HG03196 (cell line): ENCODE data around the gene GNG7.

Experiments
- ATAC-seq: cut with Tn5 transposase; IDR thresholded peaks from one replicate; pipeline ENCODE4 v1.9.1; 2021; ENCODE audit not compliant: unreplicated experiment

GNG7 gene

DNA sequence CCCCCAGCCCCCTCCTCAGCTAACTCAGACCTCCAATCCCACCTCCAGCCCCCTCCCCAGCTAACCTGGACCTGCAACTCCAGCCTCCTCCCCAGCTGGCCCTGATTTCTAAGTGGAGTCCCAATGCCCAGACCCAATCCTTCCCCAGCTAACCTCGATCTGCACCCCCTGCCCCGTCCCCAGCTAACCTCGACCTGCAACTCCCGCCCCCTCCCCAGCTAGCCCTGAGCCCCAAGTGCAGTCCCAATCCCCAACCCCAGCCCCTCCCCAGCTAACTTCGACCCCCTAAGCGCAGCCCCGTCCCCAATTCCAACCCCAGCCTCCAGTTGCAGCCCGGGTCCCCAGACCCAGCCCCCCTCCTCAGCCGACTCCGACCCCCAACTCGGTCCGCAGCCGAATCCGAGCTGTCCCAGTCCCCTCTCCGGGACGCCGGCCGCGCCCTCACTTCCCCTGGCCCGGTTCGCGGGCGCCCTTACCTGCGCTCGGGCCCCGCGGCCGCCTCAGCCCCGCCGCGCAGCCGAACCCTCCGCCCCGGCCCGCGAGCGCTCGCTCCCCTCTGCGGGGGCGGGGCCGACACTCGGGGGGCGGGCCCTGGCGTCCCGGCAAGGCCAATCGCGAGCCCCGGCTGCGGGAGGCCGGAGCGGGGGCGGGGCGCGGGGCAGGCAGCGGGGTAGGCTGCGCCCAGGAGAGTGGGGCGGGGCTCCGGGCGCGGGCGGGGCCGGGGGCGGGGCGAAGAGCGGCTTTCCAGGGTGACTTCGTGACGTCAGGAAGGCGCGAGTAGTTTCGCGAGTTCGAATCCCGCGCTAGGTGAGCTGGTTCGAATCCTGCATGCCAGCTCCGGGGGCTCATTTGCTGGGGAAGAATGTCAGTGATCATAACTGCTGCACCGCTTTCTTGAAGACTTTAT, at the start of gene GNG7:
TSS of gene GNG7 (minus strand) at position 525 of the 907 bp plus-strand sequence. CDS start 182,006 bp downstream, outside the sequence.
- peak; percentile 64 for ATAC-seq

- no peak for ATAC-seq
Observed at GRCh38 chr19:2751438-2751830, 48.9 kb upstream of the GNG7 start.

DNA sequence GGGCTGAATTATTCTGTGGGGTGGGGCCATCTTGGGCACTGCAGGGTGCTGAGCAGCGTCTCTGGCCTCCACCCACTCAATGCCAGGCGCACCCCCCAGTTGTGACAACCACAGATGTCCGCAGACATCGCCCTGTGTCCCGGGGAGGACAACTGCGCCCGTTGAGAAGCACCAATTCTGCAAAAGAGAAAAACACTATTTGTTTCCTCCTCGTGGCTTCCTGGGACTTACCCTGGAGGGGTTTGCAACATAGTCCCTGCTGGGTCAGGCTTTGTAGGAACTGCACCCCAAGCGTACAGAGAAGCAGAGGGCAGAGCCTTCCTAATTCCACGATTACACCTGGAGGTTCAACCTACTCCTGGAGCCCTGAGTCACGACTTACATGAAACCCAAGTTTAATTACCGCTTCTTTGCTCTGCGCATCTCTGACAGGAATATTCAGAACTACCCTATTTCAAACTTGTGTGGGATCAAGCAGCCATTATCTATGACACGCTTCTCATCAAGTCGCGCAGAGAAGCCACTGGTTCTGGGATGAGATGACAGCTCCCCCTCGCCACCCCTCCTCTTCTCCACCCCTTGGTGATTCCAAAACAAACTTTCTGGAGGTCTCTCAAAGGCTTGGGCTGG, 48.4 kb upstream of the GNG7 start:
- ATAC-seq: no peak

- no peak for ATAC-seq
Observed at GRCh38 chr19:2747349-2747748, 44.9 kb upstream of the GNG7 start.

DNA sequence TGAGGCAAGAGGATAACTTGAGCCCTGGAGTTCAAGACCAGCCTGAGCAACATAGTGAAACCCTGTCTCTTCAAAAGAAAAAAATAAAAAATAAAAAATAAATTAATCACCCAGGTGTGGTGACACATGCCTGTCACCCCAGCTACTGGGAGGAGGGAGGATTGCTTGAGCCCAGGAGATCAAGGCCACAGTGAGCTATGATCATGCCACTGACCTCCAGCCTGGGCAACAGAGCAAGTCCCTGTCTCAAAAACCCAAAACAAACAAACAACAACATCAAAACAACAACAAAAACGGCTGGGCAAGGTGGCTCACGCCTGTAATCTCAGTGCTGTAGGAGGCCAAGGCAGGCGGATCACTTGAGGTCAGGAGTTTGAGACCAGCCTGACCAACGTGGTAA, 41.6 kb upstream of the GNG7 start:
- no peak for ATAC-seq

DNA sequence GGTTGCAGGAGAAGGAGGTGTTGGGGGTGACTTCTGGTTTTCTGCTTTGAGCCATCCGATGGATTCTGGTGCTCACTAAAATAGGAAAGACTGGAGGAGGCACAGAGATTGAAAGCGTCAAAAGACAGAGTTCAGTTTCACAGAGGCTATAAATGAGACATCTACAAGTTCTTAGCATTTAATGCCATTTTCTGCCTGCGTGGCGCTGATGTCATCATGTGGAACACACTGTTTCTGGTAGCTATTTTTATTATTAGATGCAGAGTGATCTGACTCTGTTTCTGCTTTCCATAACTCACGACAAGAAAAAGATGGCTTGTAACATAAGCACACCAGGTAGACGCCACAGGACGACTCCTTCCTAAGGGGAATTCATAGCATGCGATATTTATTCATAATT, 40.6 kb upstream of the GNG7 start:
- ATAC-seq: no peak

- ATAC-seq: no peak
Observed at GRCh38 chr19:2740314-2740656, 37.8 kb upstream of the GNG7 start.

- ATAC-seq: peak; percentile 84
Observed at GRCh38 chr19:2739602-2740313, 37.3 kb upstream of the GNG7 start, which contains the start of gene SLC39A3. TSS of gene SLC39A3 (minus strand) at chr19:2740017. CDS start at chr19:2737257, 2,760 bp downstream.

- ATAC-seq: no peak
Observed at GRCh38 chr19:2736550-2737190, 34.2 kb upstream of the GNG7 start.

GRCh38 chr19:2735374-2735773, 32.9 kb upstream of the GNG7 start:
- ATAC-seq: no peak

- ATAC-seq: no peak
Observed at GRCh38 chr19:2734589-2735288, 32.2 kb upstream of the GNG7 start.

DNA sequence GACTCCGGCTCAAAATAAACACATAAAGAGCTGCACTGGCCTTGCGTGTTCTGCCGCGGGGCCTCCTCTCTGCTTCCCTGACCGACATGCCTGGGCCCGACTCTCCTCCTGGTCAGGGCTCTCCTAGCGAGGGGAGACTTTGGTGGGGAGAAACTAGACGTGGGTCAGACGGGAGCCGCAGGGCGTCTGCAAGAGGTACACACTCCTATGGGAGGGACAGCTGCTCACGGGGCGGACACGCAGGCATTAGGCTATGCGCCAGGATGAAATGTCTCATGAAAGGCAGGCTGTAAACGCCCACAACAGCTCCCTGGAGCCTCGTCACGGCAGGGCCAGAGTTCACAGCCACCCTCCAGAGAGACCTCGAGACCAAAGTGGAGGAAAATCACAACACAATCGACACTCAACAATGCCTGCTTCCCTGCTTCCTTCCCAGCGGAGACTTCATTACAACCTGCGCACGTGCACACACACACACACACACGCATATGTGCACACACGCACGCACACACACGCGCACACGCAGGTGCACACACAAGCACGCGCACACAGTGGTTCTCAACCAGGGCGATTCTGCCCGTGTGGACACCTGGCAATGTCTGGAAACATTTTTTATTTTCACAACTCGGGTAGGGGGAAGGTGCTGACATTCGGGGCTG, 31.6 kb upstream of the GNG7 start:
- no peak for ATAC-seq

GRCh38 chr19:2732883-2733282, 30.4 kb upstream of the GNG7 start:
- no peak for ATAC-seq

DNA sequence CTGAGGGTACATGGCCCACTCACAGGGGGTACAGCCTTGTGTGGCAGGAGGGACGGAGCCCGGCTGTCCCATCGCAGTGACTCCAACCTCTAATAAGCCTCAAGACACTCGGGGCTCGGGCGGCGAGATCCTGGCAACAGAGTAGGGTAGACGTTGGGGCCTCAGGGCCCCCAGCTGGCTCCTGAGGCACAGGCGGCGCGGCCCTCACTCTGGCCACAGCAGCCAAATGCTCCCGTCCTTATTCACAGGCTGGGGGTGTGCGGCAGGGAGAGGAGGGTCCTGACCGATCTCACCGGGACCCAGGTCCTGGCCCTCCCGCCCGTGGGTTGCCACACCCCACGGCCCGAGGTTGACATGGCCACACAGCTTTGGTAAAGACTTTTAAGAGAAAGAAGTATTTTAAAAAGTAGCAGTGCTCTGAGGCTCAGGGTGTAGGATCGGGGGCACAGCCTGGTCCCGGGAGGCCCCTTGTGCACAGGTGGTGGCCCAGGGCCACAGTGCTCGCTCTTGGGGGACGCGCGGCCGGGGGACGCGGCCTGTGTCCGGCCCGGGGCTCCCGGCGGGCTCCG, 29.7 kb upstream of the GNG7 start:
- no peak for ATAC-seq

DNA sequence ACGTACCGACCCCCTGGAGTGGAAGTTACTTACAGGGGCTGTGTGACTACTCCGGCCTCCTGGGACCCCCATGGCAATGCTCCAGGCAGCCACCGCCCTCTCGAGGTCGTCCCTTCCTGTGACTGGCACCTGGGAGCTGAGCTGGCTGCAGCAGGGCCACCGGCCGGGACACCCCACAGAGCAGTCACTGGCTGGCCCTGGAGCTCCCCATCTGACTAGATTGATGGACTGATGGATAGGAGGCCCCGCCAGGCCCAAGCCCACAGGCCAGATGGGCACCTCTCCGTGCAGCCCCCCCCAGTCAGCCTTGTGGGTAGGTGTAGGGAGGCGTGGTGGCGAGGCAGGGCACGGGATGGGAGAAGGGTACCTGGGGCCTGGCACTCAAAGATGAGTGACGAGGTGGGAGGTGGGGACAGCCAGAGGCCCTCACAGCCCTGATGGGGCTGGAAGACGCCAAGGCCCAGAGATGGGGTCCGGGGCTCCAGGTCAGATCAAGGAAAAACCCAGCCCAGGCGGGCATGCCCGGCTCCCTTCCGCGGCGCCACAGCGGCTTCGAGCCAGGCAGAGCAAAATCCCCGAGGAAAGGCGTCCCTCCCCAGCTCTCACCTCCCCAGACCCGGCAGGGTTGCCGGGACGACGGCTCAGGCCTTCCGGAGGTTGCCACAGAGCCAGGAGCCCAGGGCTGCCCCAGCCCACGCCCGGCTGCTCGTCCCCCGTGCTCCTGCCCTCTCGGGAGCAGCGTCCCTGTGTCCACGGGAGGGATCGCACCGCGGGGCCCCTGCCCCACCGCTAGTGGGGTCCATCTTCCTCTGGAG, 28.9 kb upstream of the GNG7 start:
- ATAC-seq: no peak

- ATAC-seq: no peak
Observed at GRCh38 chr19:2729943-2730818, 27.7 kb upstream of the GNG7 start.

GRCh38 chr19:2728783-2729387, 26.4 kb upstream of the GNG7 start:
- ATAC-seq: no peak

GRCh38 chr19:2727640-2727944, 25.1 kb upstream of the GNG7 start:
- ATAC-seq: no peak
